ENCODE measurements around the gene HINT2.

Gene HINT2

DNA sequence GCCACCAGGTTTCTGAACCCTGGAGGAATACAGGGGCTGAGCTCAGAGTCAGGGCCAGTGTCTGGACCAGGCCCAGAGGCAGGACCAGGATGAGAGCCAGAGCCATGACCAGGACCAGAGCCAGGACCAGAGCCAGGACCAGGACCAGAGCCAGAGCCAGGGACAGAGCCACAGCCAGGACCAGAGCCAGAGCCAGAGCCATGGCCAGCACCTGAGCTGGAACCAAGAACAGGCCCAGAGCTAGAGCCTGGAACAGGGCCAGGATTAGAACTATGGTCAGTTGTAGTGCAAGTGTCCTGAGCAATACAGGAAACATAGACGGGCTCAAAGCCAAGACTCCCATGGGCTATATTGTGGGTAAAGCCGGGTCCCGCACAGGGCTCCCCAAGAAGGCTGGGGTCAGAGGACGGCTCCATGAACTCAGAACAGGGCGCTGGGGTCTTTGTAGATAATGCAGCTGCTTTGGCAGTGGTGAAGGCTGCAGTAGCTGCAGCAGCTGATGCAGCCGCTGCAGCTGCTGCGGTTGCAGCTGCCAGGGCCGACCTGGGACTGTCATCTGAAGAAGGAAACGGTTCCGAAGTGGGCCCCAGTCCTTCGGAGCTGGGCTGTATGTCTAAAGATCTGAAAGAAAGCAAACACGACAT lies 3.3 kb downstream of the HINT2 start:
- DNase-seq (ENCODE audit: low spot score), result no peak

GRCh38 chr9:35810122-35810521 lies 4.7 kb downstream of the HINT2 start:
- no peak for DNase-seq (ENCODE audit: low spot score)

- DNase-seq (ENCODE audit: low spot score), result no peak
Measured at GRCh38 chr9:35808433-35808832, 6.4 kb downstream of the HINT2 start.

- DNase-seq (ENCODE audit: low spot score), result no peak
Measured at GRCh38 chr9:35806101-35806500, 8.7 kb downstream of the HINT2 start.

- DNase-seq (ENCODE audit: low spot score), result no peak
Measured at GRCh38 chr9:35801328-35802128, 13.3 kb downstream of the HINT2 start.

DNA sequence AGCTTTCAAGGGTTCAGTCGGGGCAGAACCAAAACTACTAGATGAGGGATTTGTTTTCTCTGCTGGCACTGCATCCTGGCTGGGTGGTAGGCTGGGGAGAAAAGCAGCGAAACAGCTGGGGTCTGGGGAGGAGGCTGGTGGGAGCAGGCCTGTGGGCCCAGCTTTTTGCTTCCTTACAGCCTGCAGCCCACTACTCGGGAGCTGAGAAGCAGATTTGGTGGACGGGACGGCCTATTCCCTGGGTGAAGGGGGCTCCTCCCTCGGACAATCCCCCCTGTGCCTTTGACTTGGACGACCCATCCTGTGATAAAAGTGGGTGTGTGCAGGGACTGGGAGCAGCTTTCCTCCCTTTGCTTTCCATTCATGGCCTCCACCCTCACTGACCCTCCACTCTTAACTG lies 14.3 kb downstream of the HINT2 start:
- no peak for DNase-seq (ENCODE audit: low spot score)

GRCh38 chr9:35798658-35799374 lies 16.0 kb downstream of the HINT2 start:
- peak; percentile 65 for DNase-seq (ENCODE audit: low spot score)

DNA sequence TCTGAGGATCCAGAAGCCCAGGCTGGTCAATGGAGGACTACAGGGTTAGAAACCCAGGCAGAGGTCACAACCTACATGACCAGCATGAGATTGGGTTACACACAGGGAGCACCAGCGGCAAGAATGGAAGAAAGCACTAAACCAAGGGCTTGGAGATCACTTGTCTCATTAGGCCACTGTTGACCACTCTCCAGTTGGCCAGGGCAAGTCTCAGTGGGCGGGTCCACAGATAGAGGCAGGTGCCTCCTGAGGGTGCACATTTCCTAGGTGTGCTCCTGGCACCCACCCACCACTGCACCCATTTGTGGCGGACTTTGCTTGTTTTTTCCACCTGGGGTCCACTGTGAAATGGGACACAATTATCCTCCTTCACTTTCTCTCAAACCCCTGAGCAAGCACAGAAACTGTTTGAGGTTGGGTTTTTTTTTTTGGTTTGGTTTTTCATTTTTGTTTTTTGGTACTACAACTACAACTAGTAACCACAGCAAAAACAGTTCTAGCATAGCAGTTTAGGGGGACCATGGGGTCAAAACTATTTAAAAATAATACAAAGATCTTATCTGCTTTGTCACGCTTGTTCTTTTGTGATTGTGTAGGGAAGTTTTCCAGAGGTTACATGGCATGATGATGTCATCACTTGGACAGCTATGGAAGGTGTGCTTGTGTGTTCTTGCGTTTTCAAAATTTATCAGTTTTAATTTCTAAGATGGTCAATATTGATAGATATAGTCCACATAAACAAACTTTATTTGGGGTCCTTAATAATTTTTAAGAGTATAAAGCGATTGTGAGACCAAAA lies 17.3 kb downstream of the HINT2 start:
- no peak for DNase-seq (ENCODE audit: low spot score)

- no peak for DNase-seq (ENCODE audit: low spot score)
Measured at GRCh38 chr9:35795695-35796094, 19.1 kb downstream of the HINT2 start.

DNA sequence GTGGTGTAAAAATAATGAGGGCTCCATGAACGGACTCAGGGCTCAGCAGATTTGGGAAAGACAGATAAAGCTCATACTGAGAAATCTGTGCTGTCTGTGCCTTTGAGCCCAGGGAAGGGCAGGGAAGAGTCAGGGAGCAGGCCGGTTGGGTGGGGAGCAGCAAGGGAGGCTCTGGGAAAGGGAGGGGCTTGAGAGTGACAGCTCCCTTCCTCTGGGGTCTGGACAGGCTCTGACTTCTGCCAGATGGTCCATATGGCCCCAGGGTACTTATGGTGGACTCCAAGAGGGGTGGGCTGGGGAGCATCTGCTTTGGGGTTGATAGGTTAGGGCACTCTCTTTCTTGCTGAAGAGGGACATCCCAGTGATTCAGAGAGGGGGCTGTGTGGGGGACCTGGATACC lies 21.4 kb downstream of the HINT2 start:
- no peak for DNase-seq (ENCODE audit: low spot score)

- no peak for DNase-seq (ENCODE audit: low spot score)
Measured at GRCh38 chr9:35792826-35793225, 22.0 kb downstream of the HINT2 start.

DNA sequence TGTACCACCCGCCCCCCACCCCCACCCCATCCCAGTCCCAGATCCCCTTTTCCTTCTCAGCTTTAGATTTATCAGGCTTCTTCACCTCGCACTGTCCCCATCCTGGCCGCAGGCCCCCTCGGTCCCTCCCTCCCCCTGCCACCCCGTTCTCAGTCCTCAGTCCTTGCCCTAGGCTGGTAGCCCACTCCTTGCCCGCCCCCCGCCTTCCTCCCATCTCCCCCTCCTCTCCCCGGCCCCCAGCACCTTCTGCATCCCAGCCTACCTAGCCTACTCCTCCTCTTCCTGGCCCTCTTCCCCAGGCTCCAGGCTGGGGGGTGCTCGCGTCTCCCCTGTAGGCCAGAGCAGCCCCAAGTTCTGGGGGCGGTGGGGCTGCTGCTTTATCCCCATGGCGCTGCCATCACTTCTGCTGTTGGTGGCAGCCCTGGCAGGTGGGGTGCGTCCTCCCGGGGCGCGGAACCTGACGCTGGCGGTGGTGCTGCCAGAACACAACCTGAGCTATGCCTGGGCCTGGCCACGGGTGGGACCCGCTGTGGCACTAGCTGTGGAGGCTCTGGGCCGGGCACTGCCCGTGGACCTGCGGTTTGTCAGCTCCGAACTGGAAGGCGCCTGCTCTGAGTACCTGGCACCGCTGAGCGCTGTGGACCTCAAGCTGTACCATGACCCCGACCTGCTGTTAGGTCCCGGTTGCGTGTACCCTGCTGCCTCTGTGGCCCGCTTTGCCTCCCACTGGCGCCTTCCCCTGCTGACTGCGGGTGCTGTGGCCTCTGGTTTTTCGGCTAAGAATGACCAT lies 22.6 kb downstream of the HINT2 start:
- DNase-seq (ENCODE audit: low spot score), result no peak

- DNase-seq (ENCODE audit: low spot score), result no peak
Measured at GRCh38 chr9:35791297-35791921, 23.4 kb downstream of the HINT2 start, which contains the start of gene NPR2. Gene NPR2, plus strand, starts transcription at chr9:35791591. Its CDS starts 818 bp downstream, at chr9:35792409.

- DNase-seq (ENCODE audit: low spot score), result peak; percentile 56
Measured at GRCh38 chr9:35790385-35791296, 24.2 kb downstream of the HINT2 start.

DNA sequence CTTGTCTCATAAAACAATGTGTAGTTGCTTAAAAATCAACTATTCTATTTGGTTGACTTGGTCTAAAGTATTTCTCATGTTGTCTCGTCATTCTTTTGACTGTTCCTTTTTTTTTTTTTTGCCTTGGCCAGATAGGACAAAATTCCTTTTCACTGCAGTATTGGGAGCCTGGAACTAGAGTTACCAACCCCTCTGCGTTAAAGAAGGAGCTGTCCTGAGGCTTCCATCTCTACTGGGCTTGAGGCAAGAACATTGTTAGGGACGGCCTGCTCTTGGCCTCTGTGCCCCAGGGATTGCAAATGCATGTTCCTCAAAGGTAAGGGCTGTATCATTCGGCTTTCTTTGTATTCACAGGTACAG lies 24.8 kb downstream of the HINT2 start:
- no peak for DNase-seq (ENCODE audit: low spot score)

- DNase-seq (ENCODE audit: low spot score), result no peak
Measured at GRCh38 chr9:35789541-35789940, 25.3 kb downstream of the HINT2 start.

- DNase-seq (ENCODE audit: low spot score), result no peak
Measured at GRCh38 chr9:35783418-35783817, 31.4 kb downstream of the HINT2 start.

GRCh38 chr9:35781066-35781465 lies 33.8 kb downstream of the HINT2 start:
- DNase-seq (ENCODE audit: low spot score), result no peak

DNA sequence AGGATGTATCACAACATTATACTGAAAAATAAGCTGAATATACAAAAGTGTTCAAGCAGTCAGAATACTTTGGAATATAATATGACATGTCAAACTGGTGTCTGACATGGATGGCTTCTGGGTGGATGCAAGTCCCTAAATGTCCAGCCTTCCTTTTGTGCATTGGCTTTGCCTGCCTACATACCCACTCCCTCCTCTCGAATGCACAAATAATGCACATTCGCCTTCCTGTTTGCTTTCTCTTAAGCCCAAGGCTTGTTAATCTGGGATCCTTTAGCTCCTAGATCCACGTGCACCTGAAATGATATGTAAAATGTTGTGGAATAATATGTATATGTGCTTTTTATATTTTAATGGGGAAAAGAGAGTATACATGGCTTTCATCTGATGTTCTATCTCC lies 36.3 kb downstream of the HINT2 start:
- DNase-seq (ENCODE audit: low spot score), result no peak

DNA sequence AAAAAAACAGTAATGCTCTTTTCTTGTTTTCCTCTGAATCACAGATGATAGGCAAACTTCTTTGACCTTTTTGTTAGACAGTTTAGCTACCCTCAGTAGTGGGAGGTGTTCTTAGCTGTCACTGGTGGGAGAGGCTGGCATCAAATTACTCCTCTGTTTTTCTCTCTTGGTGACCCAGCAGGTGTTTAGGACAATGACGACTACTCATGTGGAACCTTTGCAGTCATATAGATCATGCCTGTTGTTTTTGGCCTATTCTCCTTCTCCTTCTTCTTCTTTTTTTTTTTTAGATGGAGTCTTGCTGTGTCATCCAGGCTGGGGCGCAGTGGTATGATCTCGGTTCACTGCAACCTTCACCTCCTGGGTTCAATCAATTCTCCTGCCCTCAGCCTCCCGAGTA lies 38.8 kb downstream of the HINT2 start:
- no peak for DNase-seq (ENCODE audit: low spot score)

Data from SW480 (cell line).